ENCODE measurements around the gene CCL24. TPM values are rescaled to one million over a fixed set of nuclear protein-coding genes. Genes with fewer than 3 reads are reported as not detected.

The CCL24 gene
- polyA plus RNA-seq, 1 donor (not counting 4 experiments of a cell fraction or from before 2014, with no cell fraction given), result not detected

DNA sequence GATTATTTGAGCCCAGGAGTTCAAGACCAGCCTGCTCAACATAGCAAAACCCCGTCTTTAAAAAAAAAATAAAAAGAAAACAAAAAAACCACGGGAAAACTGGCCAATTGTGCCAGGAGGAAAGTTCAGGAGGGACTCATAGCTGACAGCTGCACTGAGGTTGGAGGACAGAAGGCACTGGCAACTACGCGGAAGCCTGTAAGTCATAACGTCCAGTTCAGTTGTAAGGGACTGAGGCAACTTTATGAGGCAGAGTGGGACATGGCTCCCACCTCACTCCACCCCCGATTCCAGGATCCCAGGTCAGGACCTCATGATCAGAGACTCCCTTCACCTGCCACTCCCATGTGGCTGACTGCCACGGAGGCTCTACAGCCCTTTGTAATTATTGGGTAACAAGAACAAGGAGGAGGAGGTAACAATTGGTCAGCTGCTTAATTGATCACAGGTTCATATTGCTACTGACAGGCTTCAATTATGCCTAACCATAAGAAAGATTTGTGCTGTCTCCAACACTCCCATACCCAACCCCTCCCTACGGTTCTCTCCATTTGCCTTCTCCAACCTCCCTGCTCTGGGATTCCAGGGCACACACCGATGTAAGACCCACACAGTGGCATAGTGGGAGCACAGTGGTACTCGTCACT is 1.9 kb upstream of the CCL24 start:
- dilution Hi-C loops (cut with MboI; ENCODE audit: extremely low pct_ligation_motif_present, low sequenced_read_pairs), result no loop called here
- Histone ChIP-seq H3K4me3 (ENCODE audit: control insufficient read depth in 2 of 3, extremely low read depth in 1 of 3, insufficient read depth in 2 of 3, low read depth in 1 of 3, low read length in 3 of 3) (no peak overlapping the region), H3K4me1 (ENCODE audit: control insufficient read depth, extremely low read depth, insufficient read depth, low read length) (no peaks in the 10 kb centered on the region), H3K9ac (ENCODE audit: control insufficient read depth, extremely low read depth, insufficient read depth, low read length) (no peak overlapping the region), H3K27me3 (ENCODE audit: control insufficient read depth, extremely low read depth, insufficient read depth, low read length) (peaks cover 5% of the 10 kb centered on the region), H3K9me3 (ENCODE audit: control insufficient read depth, low read depth, low read length) (no peaks in the 10 kb centered on the region), H3K79me2 (ENCODE audit: control insufficient read depth, insufficient read depth, low read length) (no peaks in the 10 kb centered on the region), H4K20me1 (ENCODE audit: control insufficient read depth, extremely low read depth, insufficient read depth, low read length) (no peaks in the 10 kb centered on the region), H2AFZ (ENCODE audit: control insufficient read depth, low read length) (no peak overlapping the region), H3K36me3 (ENCODE audit: control insufficient read depth in 2 of 2, extremely low read depth in 1 of 2, insufficient read depth in 2 of 2, low read length in 2 of 2) (no peaks in the 10 kb centered on the region), H3K27ac (ENCODE audit: control insufficient read depth, insufficient read depth, low read length) (no peak overlapping the region), H3K4me2 (ENCODE audit: control insufficient read depth, extremely low read depth, insufficient read depth, low read depth, low read length) (no peak overlapping the region), H3K9me1 (ENCODE audit: control insufficient read depth, extremely low read depth, insufficient read depth, low read length) (no peaks in the 10 kb centered on the region)
- FAIRE-seq (no peak), DNase-seq (ENCODE audit: low read depth, low spot score) (no peak)
- TF ChIP-seq, protein P1, sequence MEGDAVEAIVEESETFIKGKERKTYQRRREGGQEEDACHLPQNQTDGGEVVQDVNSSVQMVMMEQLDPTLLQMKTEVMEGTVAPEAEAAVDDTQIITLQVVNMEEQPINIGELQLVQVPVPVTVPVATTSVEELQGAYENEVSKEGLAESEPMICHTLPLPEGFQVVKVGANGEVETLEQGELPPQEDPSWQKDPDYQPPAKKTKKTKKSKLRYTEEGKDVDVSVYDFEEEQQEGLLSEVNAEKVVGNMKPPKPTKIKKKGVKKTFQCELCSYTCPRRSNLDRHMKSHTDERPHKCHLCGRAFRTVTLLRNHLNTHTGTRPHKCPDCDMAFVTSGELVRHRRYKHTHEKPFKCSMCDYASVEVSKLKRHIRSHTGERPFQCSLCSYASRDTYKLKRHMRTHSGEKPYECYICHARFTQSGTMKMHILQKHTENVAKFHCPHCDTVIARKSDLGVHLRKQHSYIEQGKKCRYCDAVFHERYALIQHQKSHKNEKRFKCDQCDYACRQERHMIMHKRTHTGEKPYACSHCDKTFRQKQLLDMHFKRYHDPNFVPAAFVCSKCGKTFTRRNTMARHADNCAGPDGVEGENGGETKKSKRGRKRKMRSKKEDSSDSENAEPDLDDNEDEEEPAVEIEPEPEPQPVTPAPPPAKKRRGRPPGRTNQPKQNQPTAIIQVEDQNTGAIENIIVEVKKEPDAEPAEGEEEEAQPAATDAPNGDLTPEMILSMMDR (optimal IDR thresholded peaks at IDR 0.05 in 1 of 3, IDR thresholded peaks at IDR 0.05 in 1 of 3, conservative IDR thresholded peaks at IDR 0.05 in 1 of 3; ENCODE audit: extremely low read depth in 1 of 3, insufficient read depth in 2 of 3, low read length in 3 of 3), result no peak
- TF ChIP-seq EZH2 (IDR thresholded peaks at IDR 0.05; ENCODE audit: low read length), result no peak

DNA sequence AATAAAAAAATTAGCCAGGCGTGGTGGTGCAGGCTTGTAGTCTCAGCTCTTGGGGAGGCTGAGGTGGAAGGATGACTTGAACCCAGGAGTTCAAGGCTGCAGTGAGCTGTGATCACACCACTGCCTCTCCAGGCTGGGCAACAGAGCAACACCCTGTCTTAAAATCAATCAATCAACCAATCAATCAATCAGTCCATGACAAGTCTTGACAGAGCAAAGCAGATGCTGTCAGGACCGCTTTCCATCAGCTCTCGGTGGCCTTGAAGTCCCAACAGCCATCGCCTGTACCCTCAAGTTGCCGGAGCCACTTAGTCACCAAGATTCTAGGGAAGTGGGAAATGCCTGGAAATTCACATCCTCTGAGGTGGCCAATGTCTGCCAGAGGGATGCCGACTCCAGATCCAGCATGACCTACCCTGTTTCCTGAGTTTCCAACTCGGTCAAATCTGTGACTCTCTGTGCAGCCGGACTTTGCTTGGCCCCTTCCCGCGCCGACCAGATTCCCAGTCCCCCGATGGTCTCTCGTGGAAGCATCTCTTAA is 871 bp upstream of the CCL24 start:
- no peak overlapping the region for H3K4me2 ChIP-seq (ENCODE audit: control insufficient read depth, extremely low read depth, insufficient read depth, low read depth, low read length)
- DNase-seq (ENCODE audit: low read depth, low spot score), result no peak
- H3K4me3 ChIP-seq (ENCODE audit: control insufficient read depth in 2 of 3, extremely low read depth in 1 of 3, insufficient read depth in 2 of 3, low read depth in 1 of 3, low read length in 3 of 3), result no peak overlapping the region
- H3K36me3 ChIP-seq (ENCODE audit: control insufficient read depth in 2 of 2, extremely low read depth in 1 of 2, insufficient read depth in 2 of 2, low read length in 2 of 2), result no peaks in the 10 kb centered on the region
- H3K79me2 ChIP-seq (ENCODE audit: control insufficient read depth, insufficient read depth, low read length), result no peaks in the 10 kb centered on the region
- no peaks in the 10 kb centered on the region for H3K9me3 ChIP-seq (ENCODE audit: control insufficient read depth, low read depth, low read length)
- H3K27me3 ChIP-seq (ENCODE audit: control insufficient read depth, extremely low read depth, insufficient read depth, low read length), result peaks cover 5% of the 10 kb centered on the region
- dilution Hi-C loops (cut with MboI; ENCODE audit: extremely low pct_ligation_motif_present, low sequenced_read_pairs), result no loop called here
- H2AFZ ChIP-seq (ENCODE audit: control insufficient read depth, low read length), result no peak overlapping the region
- no peaks in the 10 kb centered on the region for H3K9me1 ChIP-seq (ENCODE audit: control insufficient read depth, extremely low read depth, insufficient read depth, low read length)
- TF ChIP-seq, protein P1 (optimal IDR thresholded peaks at IDR 0.05 in 1 of 3, IDR thresholded peaks at IDR 0.05 in 1 of 3, conservative IDR thresholded peaks at IDR 0.05 in 1 of 3; ENCODE audit: extremely low read depth in 1 of 3, insufficient read depth in 2 of 3, low read length in 3 of 3), result no peak
- no peak for TF ChIP-seq EZH2 (IDR thresholded peaks at IDR 0.05; ENCODE audit: low read length)
- FAIRE-seq, result no peak
- no peaks in the 10 kb centered on the region for H4K20me1 ChIP-seq (ENCODE audit: control insufficient read depth, extremely low read depth, insufficient read depth, low read length)
- no peak overlapping the region for H3K9ac ChIP-seq (ENCODE audit: control insufficient read depth, extremely low read depth, insufficient read depth, low read length)
- no peak overlapping the region for H3K27ac ChIP-seq (ENCODE audit: control insufficient read depth, insufficient read depth, low read length)
- H3K4me1 ChIP-seq (ENCODE audit: control insufficient read depth, extremely low read depth, insufficient read depth, low read length), result no peaks in the 10 kb centered on the region
